GM18868 (cell line): ENCODE results near the gene GNB3.

Experiments
- ATAC-seq: cut with Tn5 transposase; IDR thresholded peaks from one replicate; pipeline ENCODE4 v1.9.1; 2021; ENCODE audit warnings: mild to moderate bottlenecking, moderate library complexity; ENCODE audit not compliant: unreplicated experiment

Gene GNB3

DNA sequence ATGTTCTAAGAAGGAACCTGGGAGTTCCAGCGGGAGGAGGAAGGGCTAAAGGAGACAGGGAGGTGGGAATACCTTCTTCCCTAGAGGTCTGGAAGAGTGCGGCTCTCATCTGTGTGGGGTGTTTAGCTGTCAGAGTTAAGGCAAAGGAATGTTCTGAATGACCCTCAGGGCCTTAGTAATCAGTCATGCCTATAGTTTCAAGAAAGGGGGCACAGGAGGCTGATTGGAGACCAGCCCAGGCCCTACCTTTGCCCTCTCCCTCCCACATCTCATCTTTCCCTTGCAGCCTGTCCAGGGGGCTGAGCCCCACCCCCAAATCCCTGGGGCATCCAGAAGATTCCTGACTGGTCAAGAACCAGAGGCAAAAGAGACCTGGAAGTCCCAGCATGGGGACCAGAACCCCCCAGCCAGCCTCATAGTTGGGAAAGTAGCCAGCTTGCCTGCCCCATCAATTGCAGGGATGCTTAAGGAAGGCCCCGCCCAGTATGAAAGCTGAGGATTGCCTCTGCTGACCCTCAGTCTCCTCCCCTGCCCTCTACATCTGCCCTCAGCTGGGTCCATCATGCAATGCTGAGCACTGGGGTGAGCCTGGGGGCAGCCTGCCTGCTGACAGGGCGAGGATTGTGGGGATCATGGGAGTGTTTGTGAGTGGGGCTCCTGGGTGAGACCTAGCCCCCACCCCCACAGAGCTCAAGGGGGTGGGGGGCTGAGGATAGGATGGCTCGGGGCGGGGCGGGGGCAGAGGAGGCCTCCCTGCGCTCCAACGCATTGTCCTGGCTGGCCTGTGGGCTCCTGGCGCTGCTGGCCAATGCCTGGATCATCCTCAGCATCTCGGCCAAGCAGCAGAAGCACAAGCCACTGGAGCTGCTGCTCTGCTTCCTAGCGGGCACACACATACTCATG lies 17.3 kb upstream of the GNB3 start:
- no peak for ATAC-seq

DNA sequence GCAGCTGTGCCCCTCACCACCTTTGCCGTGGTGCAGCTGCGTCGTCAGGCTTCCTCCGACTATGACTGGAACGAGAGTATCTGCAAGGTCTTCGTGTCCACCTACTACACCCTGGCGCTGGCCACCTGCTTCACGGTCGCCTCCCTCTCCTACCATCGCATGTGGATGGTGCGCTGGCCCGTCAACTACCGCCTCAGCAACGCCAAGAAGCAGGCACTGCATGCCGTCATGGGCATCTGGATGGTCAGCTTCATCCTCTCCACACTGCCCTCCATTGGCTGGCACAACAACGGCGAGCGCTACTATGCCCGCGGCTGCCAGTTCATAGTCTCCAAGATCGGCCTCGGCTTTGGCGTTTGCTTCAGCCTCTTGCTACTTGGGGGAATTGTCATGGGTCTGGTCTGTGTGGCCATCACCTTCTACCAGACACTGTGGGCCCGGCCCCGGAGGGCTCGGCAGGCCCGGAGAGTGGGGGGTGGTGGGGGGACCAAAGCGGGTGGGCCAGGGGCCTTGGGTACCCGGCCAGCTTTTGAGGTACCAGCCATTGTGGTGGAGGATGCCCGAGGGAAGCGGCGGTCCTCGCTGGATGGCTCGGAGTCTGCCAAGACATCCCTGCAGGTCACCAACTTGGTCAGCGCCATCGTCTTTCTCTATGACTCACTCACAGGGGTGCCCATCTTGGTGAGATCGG lies 16.5 kb upstream of the GNB3 start:
- no peak for ATAC-seq

DNA sequence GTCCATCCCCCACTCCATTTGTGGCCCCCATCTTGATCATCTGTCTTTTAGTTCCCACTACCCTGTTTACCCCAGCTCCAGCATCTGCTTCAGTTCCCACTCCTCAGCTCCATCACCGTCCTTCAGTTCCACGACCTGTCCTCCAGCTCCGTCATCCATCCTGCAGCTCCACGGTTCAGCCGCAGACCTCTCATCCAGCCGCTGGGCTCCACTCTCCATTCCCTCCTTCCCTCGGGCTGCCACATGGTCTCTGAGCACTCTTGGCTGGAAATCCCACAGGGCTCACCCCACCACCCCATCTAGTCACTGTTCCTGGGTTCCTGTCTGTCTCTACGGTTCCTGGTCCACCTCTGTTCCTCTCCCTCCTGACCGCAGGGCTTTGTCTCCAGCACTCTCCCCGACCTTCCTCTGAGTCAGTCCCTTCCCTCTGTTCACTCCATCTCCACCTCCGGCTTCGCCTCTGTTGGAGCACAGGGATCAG lies 15.8 kb upstream of the GNB3 start:
- ATAC-seq, result no peak

DNA sequence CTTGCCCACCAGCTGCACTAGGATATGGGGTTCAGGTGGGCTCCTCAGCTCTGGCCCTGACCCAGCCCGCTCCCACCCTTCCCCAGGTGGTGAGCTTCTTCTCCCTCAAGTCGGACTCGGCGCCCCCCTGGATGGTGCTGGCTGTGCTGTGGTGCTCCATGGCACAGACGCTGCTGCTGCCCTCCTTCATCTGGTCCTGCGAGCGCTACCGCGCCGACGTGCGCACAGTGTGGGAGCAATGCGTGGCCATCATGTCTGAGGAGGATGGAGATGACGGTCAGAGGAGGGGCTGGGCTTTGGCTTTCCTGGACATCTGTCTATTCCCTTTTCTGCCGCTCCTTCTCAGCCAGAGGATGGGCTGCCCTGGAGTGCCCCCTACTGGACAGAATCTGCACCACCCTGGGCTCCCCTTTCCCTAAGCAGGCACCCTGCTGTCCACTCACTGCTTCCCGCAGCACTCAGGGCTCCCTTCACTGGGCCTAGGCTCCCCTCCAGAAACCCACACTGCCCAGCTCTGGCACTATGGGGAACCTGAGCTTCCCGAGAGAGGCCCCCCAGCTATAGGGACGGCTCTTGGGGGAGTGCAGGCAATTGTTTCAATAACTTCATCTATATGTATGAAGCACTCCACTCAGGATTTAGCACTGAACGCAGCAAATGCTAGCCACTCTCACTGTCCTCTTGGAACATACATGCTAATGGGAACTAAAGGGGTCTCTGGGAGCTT lies 15.2 kb upstream of the GNB3 start:
- no peak for ATAC-seq

DNA sequence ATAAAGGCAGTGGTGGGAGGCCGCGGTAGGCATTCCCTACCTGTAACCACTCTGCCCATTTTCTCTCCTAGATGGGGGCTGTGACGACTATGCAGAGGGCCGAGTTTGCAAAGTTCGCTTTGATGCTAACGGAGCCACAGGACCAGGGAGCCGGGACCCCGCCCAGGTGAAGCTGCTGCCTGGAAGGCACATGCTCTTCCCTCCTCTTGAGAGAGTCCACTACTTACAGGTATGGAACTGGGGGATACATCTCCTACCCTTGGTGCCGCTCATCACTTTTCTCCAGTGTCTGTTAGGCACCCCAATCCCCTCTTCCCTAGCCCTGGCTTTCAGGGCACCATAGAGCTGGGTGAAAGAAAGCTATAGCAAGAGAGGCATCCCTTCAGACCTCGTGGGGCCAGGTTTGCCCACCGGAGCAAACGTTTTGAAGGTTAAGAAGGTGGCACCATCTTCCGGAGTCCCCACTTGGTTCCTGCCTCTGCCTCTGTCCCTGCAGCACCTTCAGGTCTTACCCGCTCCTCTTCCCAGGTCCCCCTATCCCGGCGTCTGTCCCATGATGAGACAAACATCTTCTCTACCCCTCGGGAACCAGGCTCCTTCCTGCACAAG lies 14.5 kb upstream of the GNB3 start:
- ATAC-seq, result no peak

DNA sequence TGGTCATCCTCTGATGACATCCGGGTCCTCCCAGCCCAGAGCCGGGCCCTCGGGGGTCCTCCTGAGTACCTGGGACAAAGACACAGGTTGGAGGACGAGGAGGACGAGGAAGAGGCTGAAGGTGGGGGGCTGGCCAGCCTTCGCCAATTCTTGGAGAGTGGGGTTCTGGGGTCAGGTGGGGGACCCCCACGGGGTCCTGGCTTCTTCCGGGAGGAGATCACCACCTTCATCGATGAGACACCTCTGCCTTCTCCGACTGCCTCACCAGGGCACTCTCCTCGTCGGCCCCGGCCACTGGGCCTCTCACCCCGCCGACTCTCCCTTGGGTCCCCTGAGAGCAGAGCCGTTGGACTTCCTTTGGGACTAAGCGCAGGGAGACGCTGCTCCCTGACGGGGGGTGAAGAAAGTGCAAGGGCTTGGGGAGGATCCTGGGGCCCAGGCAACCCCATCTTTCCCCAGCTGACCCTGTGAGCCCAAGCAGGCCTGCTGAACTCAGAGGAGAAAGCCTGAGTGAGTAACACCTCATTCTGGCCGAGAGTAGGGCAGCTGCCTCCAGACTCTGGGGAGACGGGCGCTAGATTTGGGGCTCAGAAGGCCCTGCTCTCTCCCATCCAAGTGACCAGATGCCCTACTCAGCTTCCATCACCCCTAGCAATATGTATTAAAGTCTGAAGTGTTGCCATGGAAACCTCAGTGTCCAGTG lies 13.8 kb upstream of the GNB3 start:
- ATAC-seq, result no peak

DNA sequence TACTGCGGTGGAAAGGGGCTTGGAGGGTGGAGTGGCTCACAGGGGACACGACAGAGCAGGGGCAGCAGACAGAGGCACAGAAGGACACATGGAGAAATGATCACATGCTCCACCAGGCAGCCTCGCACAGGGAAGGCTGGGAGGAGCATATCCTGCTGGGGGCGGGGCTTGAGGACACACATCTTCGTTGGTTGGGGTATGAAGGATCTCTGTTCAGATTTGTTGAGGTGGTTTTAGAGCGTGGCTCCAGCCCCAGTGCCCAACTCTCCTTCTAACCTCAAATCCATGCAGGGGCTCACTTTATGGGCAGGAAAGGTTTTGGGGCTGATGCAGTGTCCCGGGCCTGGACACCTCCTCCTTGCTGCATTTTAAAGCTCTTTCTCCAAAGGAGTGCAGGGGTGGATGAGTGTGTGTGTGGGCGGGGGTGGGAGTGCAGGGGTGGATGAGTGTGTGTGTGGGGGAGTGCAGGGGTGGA lies 13.3 kb upstream of the GNB3 start:
- ATAC-seq, result no peak

DNA sequence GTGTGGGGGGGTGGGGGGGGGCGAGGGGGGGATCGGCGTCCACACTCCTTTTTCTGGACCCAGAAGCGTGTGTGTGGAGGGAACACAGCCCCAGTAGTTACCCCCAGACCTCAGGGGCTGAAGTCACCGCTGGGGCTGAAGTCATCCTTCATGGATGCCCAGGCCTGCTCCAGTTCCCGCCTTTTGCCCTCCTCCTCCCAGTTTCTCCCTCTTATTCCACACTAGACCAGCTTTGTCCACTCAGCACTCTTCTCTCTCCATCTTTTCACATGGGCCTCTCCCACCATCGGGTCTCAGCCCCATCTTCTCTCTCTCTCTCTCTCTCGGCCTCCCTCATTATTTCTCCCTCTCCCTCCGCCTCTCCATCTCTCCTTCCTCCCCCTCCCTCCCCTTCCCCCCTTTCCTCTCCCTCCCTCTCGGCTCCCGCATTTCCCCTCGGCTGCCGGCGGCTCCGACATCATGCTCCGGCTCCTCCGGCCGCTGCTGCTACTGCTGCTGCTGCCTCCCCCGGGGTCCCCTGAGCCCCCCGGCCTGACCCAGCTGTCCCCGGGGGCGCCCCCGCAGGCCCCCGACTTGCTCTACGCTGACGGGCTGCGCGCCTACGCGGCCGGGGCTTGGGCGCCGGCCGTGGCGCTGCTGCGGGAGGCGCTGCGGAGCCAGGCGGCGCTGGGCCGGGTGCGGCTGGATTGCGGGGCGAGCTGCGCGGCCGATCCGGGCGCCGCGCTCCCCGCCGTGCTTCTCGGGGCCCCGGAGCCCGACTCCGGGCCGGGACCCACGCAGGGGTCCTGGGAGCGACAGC lies 12.5 kb upstream of the GNB3 start, which contains the start of gene P3H3:
TSS of gene P3H3 (plus strand) at position 426 of the 799 bp plus-strand sequence. CDS start at position 460, 34 bp downstream.
- ATAC-seq, result no peak

DNA sequence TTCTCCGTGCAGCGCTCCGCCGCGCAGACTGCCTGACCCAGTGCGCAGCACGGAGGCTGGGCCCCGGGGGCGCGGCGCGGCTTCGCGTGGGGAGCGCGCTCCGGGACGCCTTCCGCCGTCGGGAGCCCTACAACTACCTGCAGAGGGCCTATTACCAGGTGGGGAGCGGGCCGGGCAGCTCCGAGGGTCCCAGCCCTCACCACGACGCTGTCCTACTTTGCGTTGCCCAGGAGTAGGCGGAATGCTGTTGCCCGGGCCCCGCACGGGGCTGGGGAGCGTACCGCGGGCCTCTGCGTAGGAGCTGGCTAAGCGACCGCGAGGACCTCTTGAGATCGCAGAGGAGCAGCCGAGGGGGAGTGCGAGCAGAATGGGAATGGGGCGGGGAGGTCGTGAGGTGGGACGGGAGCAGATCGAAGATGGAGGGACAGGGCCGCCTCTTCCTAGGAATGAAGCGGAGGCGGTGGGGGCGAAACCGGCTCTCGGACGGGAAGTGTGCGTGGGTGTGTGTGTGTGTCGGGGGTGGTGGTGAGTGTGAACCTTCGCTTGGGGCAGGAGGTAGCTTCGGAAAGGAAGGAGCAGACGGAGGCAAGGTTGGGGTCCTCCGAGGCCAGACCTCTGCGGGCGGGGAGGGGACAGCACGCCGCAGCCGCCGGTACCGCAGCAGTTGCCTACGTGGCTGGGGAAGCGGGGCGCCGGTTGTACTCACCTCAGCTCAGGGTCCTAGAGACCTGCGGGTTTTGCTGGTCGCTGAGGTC lies 11.8 kb upstream of the GNB3 start:
- no peak for ATAC-seq

DNA sequence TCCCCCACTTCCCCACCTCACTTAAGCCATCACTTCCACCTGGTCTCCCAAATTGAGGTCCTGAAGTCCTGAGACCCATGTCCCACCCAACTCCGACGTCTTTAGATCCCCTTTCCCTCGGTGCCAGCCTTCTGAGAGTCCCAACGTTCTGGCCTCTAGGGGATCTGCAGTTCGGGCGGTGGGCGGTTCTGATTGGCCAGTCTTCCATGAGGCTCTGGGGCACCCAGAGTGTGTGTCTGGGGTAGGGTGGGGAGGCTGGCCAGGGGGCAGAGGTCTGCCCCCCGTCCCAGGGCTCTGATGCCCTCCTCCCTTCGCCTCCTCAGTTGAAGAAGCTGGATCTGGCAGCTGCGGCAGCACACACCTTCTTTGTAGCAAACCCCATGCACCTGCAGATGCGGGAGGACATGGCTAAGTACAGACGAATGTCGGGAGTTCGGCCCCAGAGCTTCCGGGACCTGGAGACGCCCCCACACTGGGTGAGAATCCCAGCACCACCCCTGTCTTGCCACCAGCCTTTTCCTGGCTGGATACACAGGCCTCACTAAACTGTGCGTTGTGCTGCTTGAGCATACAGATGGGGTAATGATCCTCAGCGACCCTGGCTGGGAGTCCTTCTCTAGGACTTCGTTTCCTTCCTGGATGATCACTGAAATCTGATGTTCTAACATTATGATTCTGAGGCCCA lies 11.0 kb upstream of the GNB3 start:
- ATAC-seq, result no peak

DNA sequence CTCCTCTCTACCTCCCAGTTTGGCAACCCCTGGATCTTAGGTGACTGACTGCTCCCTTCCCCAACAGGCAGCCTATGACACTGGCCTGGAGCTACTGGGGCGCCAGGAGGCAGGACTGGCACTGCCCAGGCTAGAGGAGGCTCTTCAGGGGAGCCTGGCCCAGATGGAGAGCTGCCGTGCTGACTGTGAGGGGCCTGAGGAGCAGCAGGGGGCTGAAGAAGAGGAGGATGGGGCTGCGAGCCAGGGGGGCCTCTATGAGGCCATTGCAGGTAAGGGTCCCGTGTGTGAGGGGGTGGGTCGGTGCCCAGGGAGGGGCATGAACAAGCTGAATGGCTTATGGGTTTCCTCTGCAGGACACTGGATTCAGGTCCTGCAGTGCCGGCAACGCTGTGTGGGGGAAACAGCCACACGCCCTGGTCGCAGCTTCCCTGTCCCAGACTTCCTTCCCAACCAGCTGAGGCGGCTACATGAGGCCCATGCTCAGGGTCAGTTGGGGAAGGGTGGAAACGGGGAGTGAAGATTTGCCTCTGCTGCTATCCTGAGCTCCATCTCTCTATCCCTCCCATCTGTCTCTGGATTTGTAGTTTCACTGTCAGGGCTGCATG lies 10.3 kb upstream of the GNB3 start:
- no peak for ATAC-seq

DNA sequence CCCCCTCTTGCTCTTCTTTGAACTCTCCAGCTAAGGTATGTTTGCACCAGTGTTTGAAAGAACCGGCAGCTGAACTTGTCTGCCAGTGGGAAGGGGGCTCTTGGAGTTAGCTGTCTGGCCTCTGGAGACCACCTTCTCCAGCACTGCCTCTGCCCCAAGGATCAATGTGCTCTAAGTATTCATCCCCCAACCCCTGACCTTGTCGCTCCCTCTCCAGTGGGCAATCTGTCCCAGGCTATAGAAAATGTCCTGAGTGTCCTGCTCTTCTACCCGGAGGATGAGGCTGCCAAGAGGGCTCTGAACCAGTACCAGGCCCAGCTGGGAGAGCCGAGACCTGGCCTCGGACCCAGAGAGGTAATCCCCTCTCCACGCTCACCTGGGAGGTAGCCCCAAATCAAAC lies 9.7 kb upstream of the GNB3 start:
- no peak for ATAC-seq

DNA sequence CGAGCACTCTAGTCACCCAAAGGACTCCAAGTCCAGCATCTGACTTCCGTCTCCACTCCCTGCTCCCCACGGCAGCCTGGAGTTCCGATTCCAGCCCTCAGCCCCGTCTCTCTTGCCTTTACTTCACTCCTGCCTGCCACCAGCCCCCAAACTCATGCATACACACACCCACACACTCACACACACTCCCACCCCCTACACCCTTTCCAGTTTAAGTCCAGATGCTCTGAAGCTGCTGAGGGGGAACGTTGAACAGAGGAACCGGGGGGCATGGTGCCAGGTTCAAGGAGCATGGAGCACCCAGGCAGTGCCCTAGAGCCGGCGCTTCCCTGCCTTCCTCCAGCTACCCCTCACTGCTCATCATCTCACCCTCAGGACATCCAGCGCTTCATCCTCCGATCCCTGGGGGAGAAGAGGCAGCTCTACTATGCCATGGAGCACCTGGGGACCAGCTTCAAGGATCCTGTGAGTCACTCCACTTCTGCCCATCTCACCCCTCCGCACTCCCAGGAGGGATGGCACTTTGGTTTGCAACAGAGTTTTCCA lies 9.2 kb upstream of the GNB3 start:
- no peak for ATAC-seq

DNA sequence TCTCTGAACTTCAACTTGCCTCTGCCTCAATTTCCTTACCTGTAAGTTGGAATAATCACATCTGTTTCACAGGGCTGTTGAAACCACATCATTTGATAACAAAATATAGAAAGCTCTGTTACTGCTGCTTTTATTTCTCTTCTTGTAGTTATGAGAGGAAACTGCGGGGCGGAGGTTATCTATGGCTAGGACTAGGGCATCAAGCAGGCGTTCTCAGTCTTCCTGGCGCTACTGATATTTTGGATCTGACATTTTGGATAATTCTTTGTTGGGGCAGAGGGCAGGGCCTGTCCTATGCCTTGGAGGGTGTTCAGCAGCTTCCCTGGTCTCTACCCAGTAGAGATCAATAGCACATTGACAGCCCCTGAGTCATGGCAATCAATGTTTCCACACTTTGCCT lies 8.6 kb upstream of the GNB3 start:
- ATAC-seq, result no peak

DNA sequence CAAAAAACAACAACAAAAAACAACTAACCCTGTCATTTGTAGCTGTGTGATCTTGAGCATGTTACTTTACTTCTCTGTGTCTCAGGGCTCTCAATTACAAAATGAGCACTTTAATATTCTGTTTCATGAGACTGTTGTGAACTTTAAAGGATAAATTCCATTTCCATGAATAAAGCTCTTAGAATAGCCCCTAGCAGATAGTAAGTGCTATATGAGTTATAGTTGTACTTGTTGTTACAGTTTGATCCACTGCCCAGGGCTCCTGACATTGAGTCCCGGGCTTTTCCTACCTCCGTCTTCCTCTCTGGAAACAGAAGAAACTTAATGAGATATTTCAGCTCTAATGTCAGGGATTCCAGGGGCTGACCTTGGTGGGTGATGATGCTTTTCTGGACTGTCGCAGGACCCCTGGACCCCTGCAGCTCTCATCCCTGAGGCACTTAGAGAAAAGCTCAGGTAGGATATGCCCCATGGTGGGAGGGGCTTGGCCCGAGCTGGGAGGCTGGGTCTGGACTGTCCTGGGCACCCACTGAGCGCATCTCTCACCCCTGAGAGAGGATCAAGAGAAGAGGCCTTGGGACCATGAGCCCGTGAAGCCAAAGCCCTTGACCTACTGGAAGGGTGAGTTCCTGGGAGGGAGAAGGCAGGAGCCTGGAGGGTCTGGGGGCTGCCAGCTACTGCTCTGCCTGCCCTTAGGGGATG lies 7.4 kb upstream of the GNB3 start:
- ATAC-seq, result no peak

DNA sequence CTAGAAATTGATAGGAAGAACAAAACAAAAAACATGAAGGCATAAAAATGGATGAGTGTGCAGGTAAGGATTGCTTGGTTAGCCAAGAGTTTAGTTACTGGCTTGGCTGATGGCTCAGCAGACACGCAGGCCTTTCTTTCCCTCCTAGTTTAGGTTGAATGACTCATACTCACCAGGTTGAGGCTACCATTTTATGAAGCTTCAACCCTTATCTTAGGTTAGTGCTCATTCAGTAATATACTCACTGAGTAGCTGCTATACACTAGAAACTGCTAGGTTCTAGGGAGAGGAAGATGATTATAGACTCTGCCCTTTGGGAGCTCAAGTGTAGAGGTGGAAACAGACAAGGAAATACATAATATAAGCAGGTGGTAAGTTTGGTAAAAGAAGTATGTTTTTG lies 6.5 kb upstream of the GNB3 start:
- ATAC-seq, result no peak

DNA sequence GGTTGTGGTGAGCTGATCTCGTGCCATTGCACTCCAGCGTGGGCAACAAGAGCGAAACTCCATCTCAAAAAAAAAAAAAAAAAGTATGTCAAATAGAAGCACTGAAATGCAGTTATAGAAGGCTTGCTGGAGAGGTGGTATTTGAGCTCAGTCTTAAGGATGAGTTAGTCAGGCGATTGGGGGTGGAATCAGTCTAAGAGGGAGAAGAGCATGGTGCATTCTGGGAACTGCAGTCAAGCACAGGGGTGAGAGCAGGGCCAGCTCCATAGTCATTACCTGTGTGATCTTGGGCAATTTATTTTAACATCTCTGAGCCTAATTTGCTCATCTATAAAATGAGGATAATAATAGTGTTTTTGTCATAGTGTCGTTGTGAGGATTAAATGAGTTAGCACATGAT lies 5.9 kb upstream of the GNB3 start:
- no peak for ATAC-seq
